ENCODE measurements around the gene TRIM46.

Gene TRIM46

GRCh38 chr1:155170806-155171205 lies 2.8 kb upstream of the TRIM46 start:
- in situ Hi-C loops (cut with MboI; ENCODE audit: low sequenced_read_pairs), result no loop called here

GRCh38 chr1:155171836-155172731 lies 1.6 kb upstream of the TRIM46 start:
- in situ Hi-C loops (cut with MboI; ENCODE audit: low sequenced_read_pairs), result no loop called here

- in situ Hi-C loops (cut with MboI; ENCODE audit: low sequenced_read_pairs), result no loop called here
These were observed 744 bp upstream of the TRIM46 start, which contains the start of gene KRTCAP2 for GRCh38 chr1:155172732-155173477. Gene KRTCAP2, minus strand, starts transcription at chr1:155173304. Its CDS starts 80 bp downstream, at chr1:155173224.

- in situ Hi-C loops (cut with MboI; ENCODE audit: low sequenced_read_pairs), result loop anchor here (25.0 kb wide), 1 partner anchor 413 kb away; no protein-coding TSS in a partner anchor
These were observed 953 bp downstream of the TRIM46 start for GRCh38 chr1:155174324-155175280.

GRCh38 chr1:155175281-155175926 lies 1.8 kb downstream of the TRIM46 start:
- in situ Hi-C loops (cut with MboI; ENCODE audit: low sequenced_read_pairs), result loop anchor here (25.0 kb wide), 1 partner anchor 412 kb away; no protein-coding TSS in a partner anchor

GRCh38 chr1:155175927-155176371 lies 2.3 kb downstream of the TRIM46 start:
- in situ Hi-C loops (cut with MboI; ENCODE audit: low sequenced_read_pairs), result loop anchor here (25.0 kb wide), 1 partner anchor 411 kb away; no protein-coding TSS in a partner anchor

GRCh38 chr1:155176544-155177071 lies 3.0 kb downstream of the TRIM46 start:
- in situ Hi-C loops (cut with MboI; ENCODE audit: low sequenced_read_pairs), result loop anchor here (25.0 kb wide), 1 partner anchor 411 kb away; no protein-coding TSS in a partner anchor

- in situ Hi-C loops (cut with MboI; ENCODE audit: low sequenced_read_pairs), result loop anchor here (25.0 kb wide), 1 partner anchor 410 kb away; no protein-coding TSS in a partner anchor
These were observed 3.7 kb downstream of the TRIM46 start for GRCh38 chr1:155177192-155177917.

GRCh38 chr1:155177918-155178281 lies 4.3 kb downstream of the TRIM46 start:
- in situ Hi-C loops (cut with MboI; ENCODE audit: low sequenced_read_pairs), result loop anchor here (25.0 kb wide), 1 partner anchor 409 kb away; no protein-coding TSS in a partner anchor

- in situ Hi-C loops (cut with MboI; ENCODE audit: low sequenced_read_pairs), result loop anchor here (25.0 kb wide), 1 partner anchor 409 kb away; no protein-coding TSS in a partner anchor
These were observed 4.9 kb downstream of the TRIM46 start for GRCh38 chr1:155178441-155179111.

GRCh38 chr1:155179112-155180031 lies 5.7 kb downstream of the TRIM46 start:
- in situ Hi-C loops (cut with MboI; ENCODE audit: low sequenced_read_pairs), result loop anchor here (25.0 kb wide), 1 partner anchor 408 kb away; no protein-coding TSS in a partner anchor

GRCh38 chr1:155181371-155182051 lies 7.9 kb downstream of the TRIM46 start:
- in situ Hi-C loops (cut with MboI; ENCODE audit: low sequenced_read_pairs), result loop anchor here (25.0 kb wide), 1 partner anchor 406 kb away; no protein-coding TSS in a partner anchor

- in situ Hi-C loops (cut with MboI; ENCODE audit: low sequenced_read_pairs), result loop anchor here (25.0 kb wide), 1 partner anchor 405 kb away; no protein-coding TSS in a partner anchor
These were observed 8.5 kb downstream of the TRIM46 start for GRCh38 chr1:155182052-155182550.

- in situ Hi-C loops (cut with MboI; ENCODE audit: low sequenced_read_pairs), result loop anchor here (25.0 kb wide), 1 partner anchor 404 kb away; no protein-coding TSS in a partner anchor
These were observed 10.1 kb downstream of the TRIM46 start for GRCh38 chr1:155183775-155184221.

GRCh38 chr1:155184351-155184811 lies 10.7 kb downstream of the TRIM46 start:
- in situ Hi-C loops (cut with MboI; ENCODE audit: low sequenced_read_pairs), result loop anchor here (25.0 kb wide), 1 partner anchor 403 kb away; no protein-coding TSS in a partner anchor
